GM18870 (cell line): ENCODE data around the gene DLG3.
"Not testable (repeated sequence)": the region's sequence is repeated elsewhere in the genome, so short reads cannot be mapped to it uniquely, and the experiment has no call there.

ENCODE experiments used
- ATAC-seq: cut with Tn5 transposase; IDR thresholded peaks from one replicate; pipeline ENCODE4 v1.9.1; 2021; ENCODE audit warnings: moderate library complexity; ENCODE audit not compliant: unreplicated experiment

Gene DLG3

DNA sequence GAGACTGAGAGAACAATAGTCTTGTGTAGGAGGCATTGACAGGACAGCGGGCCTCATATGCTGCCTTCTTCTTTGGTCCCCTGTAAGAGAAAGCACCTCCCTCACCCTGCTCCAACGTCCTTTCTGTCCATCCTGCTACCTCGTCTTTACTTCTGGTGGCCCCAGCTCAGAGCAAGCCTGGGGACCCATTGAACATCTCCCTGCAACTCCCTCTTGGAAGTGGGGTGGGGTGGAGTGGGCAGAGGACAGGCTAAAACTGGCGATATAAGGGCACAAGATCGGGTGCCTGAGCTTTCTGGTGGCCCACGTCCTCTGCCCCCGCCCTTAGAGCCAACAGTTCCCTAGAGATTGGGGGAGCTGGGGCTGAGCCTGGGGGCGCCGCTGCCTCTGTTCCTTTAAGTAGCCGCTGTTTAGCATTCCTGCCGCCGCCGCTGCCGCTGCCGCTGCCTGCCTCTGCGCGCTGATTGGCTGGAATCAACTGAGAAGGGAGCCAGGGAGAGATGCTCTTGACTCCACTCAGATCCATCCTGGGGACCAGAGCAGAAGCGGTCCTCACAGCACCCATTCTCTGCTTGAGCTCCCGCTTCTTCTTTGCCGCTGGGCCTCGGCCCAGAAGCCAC, at the start of gene DLG3:
DLG3 (plus strand) TSS at position 510 of the 620 bp plus-strand sequence. CDS start 367 bp downstream, outside the sequence.
- no peak for ATAC-seq

DNA sequence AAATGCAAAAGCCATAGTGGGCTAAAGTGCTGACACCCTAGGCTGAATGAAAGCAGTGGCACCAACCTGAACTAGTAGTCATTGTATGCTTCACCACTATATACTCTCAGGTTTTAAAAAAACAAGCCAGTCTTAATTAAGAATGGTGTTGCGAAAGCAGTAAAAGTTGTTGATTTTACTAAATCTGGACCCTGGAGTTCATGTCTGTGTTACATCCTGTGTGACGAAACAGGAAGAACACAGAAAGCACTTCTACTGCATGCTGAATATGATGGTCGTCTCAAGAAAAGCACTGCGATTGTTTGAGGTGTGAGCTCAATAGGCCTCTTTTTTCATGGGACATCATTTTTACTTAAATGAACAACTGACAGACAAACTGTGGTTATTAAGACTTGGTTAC, 45.7 kb upstream of the DLG3 start:
- no peak for ATAC-seq

DNA sequence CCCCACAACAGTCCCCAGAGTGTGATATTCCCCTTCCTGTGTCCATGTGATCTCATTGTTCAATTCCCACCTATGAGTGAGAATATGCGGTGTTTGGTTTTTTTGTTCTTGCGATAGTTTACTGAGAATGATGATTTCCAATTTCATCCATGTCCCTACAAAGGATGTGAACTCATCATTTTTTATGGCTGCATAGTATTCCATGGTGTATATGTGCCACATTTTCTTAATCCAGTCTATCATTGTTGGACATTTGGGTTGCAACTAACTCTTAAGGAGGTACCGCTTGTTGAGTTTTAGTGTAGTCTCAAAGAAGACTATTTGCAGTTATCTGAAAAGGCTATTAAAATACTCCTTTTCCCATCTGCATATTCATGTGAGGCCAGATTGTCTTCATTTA, 44.5 kb upstream of the DLG3 start:
- ATAC-seq: not testable (repeated sequence)

DNA sequence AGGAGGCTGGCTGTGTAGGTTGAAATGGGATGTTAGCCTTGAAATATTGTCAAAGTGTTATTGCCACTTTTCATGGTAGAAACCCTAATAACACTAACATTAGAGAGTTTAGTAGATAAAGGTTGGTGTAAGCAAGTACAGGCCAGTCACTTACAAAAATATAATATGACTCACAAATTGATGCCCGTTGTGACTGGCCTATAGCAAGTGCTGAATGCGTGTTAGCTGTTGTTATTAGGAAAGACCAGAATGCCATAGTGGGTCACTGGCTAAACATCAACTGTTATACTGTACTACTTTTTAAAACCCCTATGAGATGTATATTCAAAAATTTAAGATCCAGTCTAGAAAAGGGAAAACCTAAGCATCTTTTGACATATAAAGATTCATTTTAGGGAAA, 41.9 kb upstream of the DLG3 start:
- no peak for ATAC-seq

DNA sequence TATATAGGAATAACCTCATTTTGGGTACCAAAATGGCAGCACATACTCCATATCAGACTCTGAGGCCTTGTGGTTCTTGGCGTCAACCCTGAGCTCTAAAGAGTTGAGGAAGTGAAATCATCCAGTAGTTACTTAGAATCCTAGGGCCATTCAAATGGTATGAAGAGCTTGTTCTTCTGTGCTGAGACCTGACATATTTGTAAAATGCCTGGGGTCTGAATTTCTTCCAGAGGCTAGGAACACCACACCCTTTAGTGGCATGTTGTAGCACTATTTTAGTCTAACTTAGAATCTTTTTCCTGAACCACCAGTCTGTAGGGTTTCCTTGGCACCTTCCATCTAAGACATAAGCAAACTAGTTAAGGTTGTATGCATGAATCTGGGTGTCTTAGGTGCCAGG, 39.6 kb upstream of the DLG3 start:
- no peak for ATAC-seq

DNA sequence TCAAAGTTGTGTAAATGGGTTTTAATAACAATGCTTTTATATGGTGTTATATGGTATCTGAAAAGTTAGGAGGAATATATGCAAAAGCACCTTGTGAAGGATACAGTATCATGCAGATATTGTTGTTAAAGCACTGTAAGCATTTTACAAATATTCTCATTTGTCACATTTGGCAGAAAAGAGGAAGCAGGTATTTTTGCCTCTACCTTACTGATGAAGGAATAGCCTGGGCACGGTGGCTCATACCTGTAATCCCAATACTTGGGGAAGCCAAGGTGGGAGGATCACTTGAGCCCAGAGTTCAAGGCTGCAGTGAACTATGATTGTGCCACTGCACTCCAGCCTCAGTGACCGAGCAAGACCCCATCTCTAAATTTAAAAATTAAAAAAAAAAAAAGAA, 33.7 kb upstream of the DLG3 start:
- ATAC-seq: no peak

DNA sequence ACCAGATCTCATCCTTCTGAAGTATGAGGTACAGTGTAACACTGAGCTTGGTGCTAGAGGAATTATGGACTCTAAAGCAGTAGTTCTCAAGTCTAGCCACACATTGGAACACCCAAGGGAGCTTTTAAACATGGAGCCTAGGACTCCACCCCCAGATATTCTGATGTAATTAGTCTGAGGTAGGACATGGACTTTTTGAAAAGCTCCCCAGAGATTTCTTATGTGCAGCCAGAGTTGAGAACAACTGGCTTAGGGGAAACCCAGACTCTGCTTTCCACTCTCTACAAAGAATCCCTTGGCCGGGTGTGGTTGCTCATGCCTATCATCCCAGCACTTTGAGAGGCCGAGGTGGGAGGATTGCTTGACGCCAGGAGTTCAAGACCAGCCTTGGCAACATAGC, 33.2 kb upstream of the DLG3 start:
- no peak for ATAC-seq

DNA sequence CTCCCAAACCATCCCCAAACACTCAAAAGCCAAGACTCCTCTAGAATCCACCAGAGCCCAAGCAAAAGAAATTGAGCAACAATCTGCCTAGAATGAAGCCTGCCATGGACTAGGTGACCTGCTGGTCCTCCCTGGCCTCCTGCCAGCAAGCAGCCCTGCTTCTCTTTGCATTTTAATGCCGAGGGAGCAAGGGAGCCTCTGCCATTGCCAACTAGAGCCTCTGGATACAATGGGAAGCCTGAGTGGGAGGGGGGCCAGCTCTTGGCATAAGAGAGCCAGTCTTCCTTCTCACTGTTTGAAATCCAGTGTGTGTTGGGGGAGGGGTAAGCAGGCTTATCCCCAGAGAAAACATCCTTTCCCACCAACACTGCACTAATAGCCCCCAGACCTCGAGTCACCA, 23.0 kb upstream of the DLG3 start:
- no peak for ATAC-seq

DNA sequence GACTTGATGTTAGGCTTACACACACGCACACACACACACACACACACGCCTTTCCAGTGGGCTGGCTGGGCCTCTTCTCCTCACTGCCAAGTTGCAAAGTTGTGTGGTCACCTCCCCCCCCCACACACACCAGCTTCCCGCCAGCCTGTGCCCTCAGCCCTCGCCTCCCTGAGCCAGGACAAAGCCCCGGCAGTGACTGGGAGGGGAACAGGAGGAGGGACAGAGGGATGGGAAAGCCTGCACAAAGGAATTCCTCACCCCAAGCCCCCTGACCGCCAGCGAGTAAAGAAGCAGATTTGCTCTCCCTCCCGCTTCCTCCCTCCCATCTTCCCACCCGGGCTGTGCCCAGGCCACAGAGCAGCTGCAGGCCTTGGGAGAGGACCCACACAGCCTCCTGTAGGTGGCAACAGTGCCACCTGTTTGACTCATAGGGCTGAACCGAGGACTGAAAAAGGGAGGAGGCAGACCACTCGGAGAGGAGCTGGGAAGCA, 21.7 kb upstream of the DLG3 start, which contains the start of gene GDPD2:
GDPD2 (plus strand) TSS at position 464 of the 491 bp plus-strand sequence. CDS start 1,671 bp downstream, outside the sequence.
- ATAC-seq: no peak

DNA sequence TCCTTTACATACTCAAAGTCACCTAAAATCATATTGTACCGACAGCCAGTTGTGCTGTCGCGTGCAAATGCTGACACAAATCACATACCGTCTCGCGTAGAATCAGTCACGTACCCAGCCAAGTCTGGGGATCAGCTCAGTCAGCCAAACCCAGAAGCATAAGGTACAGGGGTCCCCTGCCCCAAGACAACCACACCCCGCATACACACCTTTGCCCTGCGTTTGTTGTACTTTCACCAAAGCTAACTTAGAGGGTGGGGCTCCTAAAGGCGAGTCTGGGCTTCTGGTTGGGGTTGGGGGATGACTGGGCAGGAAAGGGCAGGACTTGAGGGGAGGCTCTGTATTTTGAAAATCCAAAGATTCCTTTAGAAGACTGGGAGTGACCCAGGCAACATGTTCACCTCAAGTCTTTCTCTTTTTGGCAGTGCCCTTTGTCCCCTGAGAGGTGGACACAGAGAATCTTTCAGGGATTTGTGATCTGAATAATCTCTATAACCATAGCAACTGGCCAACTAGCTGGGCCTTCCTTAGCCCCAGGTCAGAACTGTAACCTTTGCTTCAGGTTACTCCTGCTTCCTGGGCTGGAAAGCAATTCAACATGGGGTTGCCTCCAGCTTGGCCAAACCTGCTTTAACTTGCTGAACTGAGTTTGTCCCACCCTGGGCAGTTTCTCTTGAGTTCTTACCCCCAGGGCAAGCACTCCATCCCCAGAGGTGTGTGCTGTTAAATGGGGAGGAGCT, 20.5 kb upstream of the DLG3 start:
- ATAC-seq: no peak

DNA sequence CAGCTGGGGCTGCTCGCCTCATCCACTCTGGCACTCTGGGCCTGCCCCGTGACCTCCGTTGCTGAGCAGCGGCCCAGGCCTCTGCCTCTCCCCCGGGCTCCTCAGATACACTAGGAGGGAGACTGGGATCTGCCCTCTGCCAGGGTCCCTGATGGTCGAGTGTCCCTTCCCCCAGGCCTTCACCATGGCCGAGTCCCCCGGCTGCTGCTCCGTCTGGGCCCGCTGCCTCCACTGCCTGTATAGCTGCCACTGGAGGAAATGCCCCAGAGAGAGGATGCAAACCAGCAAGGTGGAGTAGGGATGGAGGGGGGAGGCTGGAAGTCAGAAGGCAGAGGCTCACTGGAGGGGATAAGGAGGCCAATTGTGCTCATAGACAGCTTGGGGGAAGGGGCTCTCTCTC, 19.8 kb upstream of the DLG3 start:
- ATAC-seq: no peak

DNA sequence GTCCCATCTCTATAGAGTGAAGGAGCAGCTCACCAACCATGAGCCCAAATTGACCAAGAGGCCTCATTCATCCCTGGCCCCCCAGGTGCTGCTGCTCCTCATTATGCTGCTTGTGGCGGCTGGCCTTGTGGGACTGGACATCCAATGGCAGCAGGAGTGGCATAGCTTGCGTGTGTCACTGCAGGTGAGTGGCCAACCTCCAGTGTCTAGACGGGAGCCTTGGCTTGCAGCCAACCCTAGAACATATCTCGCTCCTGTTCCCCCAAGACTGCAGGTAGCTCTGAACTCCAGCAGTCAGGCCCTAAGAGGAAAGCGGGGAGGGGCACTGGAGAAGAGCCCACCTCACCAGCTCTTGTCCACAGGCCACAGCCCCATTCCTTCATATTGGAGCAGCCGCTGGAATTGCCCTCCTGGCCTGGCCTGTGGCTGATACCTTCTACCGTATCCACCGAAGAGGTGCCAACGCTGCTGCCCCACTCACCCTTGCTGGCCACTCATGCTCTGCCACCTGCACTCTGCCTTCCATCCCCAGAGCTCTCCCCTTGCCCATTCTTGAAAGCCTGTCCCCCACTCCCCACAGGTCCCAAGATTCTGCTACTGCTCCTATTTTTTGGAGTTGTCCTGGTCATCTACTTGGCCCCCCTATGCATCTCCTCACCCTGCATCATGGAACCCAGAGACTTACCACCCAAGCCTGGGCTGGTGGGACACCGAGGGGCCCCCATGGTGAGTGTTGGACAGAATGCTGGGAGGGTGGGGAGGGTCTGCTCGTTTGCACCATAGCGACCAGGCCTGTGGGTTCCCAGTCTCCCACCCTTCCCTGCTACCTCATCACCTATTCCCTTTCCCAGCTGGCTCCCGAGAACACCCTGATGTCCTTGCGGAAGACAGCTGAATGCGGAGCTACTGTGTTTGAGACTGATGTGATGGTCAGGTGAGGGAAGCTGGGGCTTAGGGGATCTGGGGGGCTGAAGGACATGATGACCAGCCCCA, 18.1 kb upstream of the DLG3 start:
- no peak for ATAC-seq

DNA sequence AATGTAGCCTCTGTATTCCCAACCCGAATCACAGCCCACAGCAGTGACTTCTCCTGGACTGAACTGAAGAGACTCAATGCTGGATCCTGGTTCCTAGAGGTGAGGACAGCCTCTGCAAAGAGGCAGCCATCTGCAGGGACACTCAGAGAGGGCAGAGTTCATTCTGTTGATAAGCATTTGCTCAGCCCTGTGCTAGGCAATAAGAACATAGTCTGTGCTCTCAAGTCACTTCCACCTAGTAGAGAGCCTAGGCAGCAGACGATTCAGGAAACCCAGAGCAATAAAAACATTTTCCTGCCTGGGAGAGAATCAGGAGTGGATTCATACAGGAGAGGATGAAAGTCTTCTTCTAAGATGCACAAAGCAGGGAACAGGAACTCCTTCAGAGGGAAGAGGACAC, 17.3 kb upstream of the DLG3 start:
- no peak for ATAC-seq

DNA sequence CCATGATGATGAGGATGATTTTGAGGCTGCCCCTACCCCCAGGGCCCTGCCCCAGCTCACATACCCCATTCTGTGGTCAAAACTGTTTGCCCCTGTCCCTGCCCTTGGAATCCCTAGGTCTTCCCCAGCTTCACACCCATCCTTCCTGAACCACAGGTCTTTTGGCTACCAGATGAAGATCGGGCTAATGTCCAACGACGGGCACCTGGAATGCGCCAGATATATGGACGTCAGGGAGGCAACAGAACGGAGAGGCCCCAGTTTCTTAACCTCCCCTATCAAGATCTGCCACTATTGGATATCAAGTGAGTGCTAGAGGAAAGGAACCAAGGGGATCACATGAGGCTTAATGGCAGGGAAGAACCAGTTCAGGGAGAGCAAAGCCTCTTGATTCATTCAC, 14.9 kb upstream of the DLG3 start:
- ATAC-seq: no peak

DNA sequence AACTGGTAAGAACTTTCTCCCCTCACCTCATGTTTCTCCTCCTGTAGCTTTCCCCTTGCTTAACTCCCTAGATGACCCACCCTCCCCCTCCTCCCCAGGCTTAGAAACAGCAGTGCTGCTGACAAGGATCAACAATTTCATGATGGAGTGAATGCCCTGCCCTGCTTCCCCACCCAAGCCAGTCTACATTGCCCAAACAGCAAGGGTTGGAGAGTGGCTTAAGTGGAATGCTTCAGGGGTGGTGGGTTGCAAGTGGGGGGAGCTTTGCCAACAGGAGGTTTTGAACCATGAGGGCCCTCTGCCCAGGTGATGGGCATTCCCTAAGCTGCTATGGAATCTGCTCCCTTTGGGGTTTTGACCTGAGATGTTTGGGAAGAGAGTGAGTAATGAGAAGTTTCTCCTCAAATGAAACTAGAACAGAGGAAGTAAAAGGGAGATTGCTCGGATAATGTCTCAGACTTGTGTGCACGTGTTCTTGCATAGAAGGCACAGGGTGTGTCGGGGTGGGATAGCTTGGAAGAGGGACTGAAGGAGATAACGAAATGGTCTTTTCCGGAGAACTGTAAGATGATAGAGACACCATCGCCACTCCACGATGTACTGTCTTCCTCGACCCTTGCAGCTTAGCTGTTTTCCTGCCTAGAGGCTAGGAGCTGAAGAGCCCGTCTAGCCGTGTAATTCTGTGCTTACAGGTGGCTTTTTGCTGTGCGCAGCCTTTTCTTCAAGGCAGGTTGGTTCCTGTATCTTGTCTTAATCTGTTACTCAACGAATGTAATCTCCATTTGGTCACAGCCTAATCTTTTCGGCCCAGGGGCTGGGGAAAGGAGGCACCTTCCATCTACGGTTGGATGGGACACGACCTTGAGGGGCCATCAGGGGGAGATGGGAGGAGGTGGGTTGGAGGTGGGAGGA, 11.4 kb upstream of the DLG3 start:
- no peak for ATAC-seq

DNA sequence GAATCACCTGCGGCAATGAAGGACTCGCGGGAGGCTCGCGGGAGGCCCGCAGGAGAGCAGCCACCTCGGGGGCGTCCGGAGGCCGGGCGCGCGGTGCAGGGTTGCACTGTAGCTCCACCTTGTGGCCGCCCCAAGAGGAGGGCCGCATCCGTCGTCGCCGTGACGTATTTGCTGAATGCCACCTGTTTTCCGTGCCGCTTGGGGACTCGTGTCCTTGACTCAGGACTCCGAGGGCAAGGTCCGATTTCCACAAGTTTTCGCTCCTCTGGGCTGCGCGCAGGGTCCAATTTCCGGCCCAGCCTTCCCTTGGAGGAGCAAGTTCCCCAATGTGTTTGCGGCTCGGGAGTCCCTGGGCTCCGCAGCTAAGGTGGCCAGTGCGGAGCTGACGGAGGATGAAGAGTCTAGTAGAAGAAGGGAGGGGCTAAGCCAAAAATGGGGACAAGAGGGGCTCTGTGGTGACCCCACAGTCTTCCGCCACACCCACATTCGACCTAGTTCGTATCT, 10.7 kb upstream of the DLG3 start:
- ATAC-seq: peak; percentile 49

DNA sequence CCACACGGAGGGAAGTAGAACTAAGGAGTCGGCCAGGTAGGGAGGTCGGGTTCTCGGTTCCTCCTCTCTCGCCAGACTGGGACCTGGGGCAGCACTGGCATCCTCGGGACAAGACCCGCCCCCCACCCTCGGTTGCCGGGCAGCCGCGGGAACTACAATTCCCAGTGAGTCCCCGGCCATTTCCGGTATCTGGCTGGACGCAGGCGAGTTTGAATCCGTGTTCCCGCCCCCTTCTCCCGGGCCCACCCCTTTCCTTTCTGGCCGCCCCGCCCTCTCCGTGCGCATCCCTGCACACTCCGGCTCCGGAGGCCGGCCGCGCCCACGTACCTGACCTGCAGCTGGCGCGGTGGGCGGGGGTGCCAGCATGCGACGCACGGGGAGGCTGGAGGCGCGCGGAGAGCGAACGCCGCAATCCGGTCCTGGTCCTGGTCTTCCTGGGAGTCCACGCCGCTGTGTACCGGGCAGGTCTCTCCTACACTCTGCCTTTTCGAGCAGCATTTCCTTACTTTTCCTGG, 10.2 kb upstream of the DLG3 start:
- ATAC-seq: peak; percentile 17

DNA sequence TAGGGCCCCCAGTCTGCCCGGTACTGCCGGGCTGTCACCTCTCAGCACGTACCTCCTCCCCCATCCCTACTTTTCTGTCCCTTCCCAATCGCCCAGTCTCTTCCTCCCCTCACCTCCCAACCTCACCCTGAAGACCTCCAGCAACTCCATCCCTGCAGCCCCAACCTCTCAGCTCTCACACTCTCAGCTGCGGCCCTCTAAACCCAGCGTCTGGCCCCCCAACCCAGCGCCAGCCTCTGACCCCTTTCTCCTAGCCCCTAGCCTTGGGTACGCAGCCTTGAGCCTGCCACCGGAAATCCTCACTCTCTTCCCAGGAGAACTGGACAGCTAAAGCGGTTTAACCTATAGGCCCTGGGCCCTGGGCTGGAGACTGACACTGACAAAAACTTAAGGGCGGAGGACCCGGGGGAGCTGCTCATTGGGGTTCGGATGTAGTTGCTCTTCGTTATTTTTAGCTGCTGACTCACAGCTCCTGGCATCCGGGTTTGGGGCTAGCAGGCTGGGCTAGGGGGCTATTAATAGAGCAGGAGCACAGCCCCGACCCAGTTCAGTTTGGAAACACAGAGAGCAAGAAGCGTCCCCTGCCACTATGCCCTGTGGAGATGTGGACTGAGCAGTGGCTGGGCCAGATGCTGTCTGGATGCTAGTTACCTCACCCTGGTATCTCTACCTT, 9.6 kb upstream of the DLG3 start:
- ATAC-seq: no peak

DNA sequence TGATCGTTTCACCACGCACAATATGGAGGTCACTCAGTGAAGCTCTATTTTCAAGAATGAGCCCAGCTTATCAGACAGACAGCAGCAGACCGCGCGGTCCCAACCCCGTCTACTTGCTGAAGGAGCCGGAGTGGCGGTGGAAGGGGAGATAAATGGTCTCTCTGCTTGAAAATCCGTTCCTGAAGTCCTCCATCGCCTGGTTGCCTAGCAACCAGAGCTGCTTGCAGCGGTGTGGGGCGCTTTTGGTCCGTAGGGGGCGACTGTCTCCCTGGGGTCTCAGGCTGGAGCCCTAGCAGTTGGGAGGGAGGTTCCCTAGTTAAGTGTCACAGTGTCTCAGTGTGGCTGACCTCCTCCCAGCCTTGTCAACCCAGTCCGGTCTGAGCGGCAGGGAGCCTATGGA, 8.3 kb upstream of the DLG3 start:
- ATAC-seq: no peak
